IMR-90 (cell line): Measurements from ENCODE around the gene DOC2B. TPM values are rescaled to one million over a fixed set of nuclear protein-coding genes. Genes with fewer than 3 reads are reported as not detected.

Source experiments
- ATAC-seq: fragments of 200-7000 bp; cut with Tn5 transposase; 2 replicates; pipeline ENCODE4 v1.9.1; 2020; ENCODE audit warnings: low read depth, mild to moderate bottlenecking, moderate library complexity
- BruUV-seq: library from RNA; stranded (reverse); fragments of 400-500 nt; replicated peaks from 2 replicates; lab custom pipeline; 2021; lab: Mats Ljungman, UMichigan
- CTCF ChIA-PET: fragments of 300-600 bp; formaldehyde crosslinking; extraction: SDS; loops from one replicate; lab custom pipeline; 2021; ENCODE audit warnings: antibody characterized with exemption; lab: Yijun Ruan, JAX
- POLR2A ChIA-PET: fragments of 300-600 bp; sonication (Branson Sonifier 250); formaldehyde crosslinking; loops from one replicate; lab custom pipeline; 2022; ENCODE audit warnings: antibody characterized with exemption; ENCODE audit not compliant: unreplicated experiment; lab: Charles Lee
- DNase-seq: peaks from one replicate; pipeline ENCODE4 v3.0.0; 2013
- H2AFZ ChIP-seq: replicated peaks from 2 replicates; pipeline ENCODE3; 2013; ENCODE audit warnings: low read length, mild to moderate bottlenecking; ENCODE audit not compliant: poor library complexity
- H2AK5ac ChIP-seq: 2 replicates; pipeline ENCODE4 v1.6.1; 2013; ENCODE audit warnings: low read depth, low read length, inconsistent platforms
- H2AK9ac ChIP-seq: replicated peaks from 2 replicates; pipeline ENCODE3; 2013; ENCODE audit warnings: mild to moderate bottlenecking, low read depth, low read length, moderate library complexity; ENCODE audit not compliant: poor library complexity
- H2BK120ac ChIP-seq: 2 replicates; pipeline ENCODE4 v1.6.1; 2013; ENCODE audit warnings: low read depth, low read length, inconsistent platforms
- H2BK15ac ChIP-seq: 3 replicates; pipeline ENCODE4 v1.6.1; 2013; ENCODE audit warnings: low read depth, low read length, inconsistent platforms
- H2BK20ac ChIP-seq: 2 replicates; pipeline ENCODE4 v1.6.1; 2013; ENCODE audit warnings: low read depth, mild to moderate bottlenecking, inconsistent platforms, low read length, moderate library complexity
- H2BK5ac ChIP-seq: 2 replicates; pipeline ENCODE4 v1.6.1; 2013; ENCODE audit warnings: mild to moderate bottlenecking, low read depth, low read length, inconsistent platforms; ENCODE audit not compliant: poor library complexity, severe bottlenecking
- H3K14ac ChIP-seq: replicated peaks from 2 replicates; pipeline ENCODE4 v1.6.1; 2013; ENCODE audit warnings: low read depth, low read length, inconsistent platforms
- H3K18ac ChIP-seq: 2 replicates; pipeline ENCODE4 v1.6.1; 2013; ENCODE audit warnings: low read depth, low read length, control low read depth
- H3K23ac ChIP-seq: 2 replicates; pipeline ENCODE4 v1.6.1; 2013; ENCODE audit warnings: low read depth, low read length, inconsistent platforms
- H3K27ac ChIP-seq: 2 replicates; pipeline ENCODE4 v1.5.1; 2013; ENCODE audit warnings: mild to moderate bottlenecking, control low read depth, low read length; ENCODE audit not compliant: insufficient read depth
- H3K27me3 ChIP-seq: 2 replicates; pipeline ENCODE4 v1.6.1; 2013; ENCODE audit warnings: low read length; ENCODE audit not compliant: control insufficient read depth, insufficient read depth
- H3K36me3 ChIP-seq: 2 replicates; pipeline ENCODE4 v1.6.1; 2013; ENCODE audit warnings: low read length, mixed read lengths; ENCODE audit not compliant: control insufficient read depth, insufficient read depth
- H3K4ac ChIP-seq: 2 replicates; pipeline ENCODE4 v1.6.1; 2013; ENCODE audit warnings: low read depth, low read length, inconsistent platforms
- H3K4me1 ChIP-seq: 2 replicates; pipeline ENCODE4 v1.6.1; 2013; ENCODE audit warnings: low read length, mixed read lengths; ENCODE audit not compliant: control insufficient read depth, insufficient read depth
- H3K4me2 ChIP-seq: 2 replicates; pipeline ENCODE4 v1.6.1; 2013; ENCODE audit warnings: low read depth, mild to moderate bottlenecking, control low read depth, low read length, moderate library complexity
- H3K4me3 ChIP-seq: 2 replicates; pipeline ENCODE4 v1.5.1; 2013; ENCODE audit warnings: low read depth, mild to moderate bottlenecking, control low read depth, low read length, moderate library complexity; ENCODE audit not compliant: insufficient read depth
- H3K56ac ChIP-seq: 2 replicates; pipeline ENCODE4 v1.6.1; 2013; ENCODE audit warnings: low read length, inconsistent platforms; ENCODE audit not compliant: insufficient read depth; ENCODE audit errors: extremely low read depth
- H3K79me1 ChIP-seq, 2 experiments: 2 replicates each; pipeline ENCODE4 v1.6.1; 2013; ENCODE audit warnings: low read length in 2 of 2, inconsistent platforms in 1 of 2, low read depth in 1 of 2
- H3K9ac ChIP-seq: 2 replicates; pipeline ENCODE4 v1.6.1; 2013; ENCODE audit warnings: low read depth, low read length, control low read depth
- H3K9me1 ChIP-seq: 2 replicates; pipeline ENCODE4 v1.6.1; 2013; ENCODE audit warnings: low read length, inconsistent platforms; ENCODE audit not compliant: insufficient read depth
- H3K9me3 ChIP-seq: 2 replicates; pipeline ENCODE4 v1.6.1; 2013; ENCODE audit warnings: low read length; ENCODE audit not compliant: control insufficient read depth, insufficient read depth
- H4K20me1 ChIP-seq: 2 replicates; pipeline ENCODE4 v1.6.1; 2013; ENCODE audit warnings: low read length, inconsistent platforms; ENCODE audit not compliant: insufficient read depth
- H4K5ac ChIP-seq: 2 replicates; pipeline ENCODE4 v1.6.1; 2013; ENCODE audit warnings: mild to moderate bottlenecking, low read depth, low read length, control low read depth
- H4K8ac ChIP-seq, 2 experiments: 2 replicates each; pipeline ENCODE4 v1.6.1; 2013; ENCODE audit warnings: low read depth in 2 of 2, low read length in 2 of 2, control low read depth in 1 of 2, inconsistent platforms in 1 of 2
- H4K91ac ChIP-seq: 2 replicates; pipeline ENCODE4 v1.6.1; 2013; ENCODE audit warnings: low read depth, low read length, inconsistent platforms; ENCODE audit not compliant: insufficient read depth
- CEBPB ChIP-seq: IDR thresholded peaks from 2 replicates; pipeline ENCODE4 v1.6.1; 2012; ENCODE audit warnings: low read depth, low read length, improper control_type of control experiment
- RCOR1 ChIP-seq: IDR thresholded peaks from 2 replicates; pipeline ENCODE4 v1.6.1; 2012; ENCODE audit warnings: mild to moderate bottlenecking, low read length, improper control_type of control experiment; ENCODE audit not compliant: insufficient replicate concordance
- WGBS, 2 experiments: methylation state at CpG; one replicate each; pipeline versions ENCODE4 v1.1.5 to v1.1.7; 2013; ENCODE audit warnings: missing lambda C conversion rate in 2 of 2; ENCODE audit not compliant: insufficient read length in 1 of 2; ENCODE audit errors: extremely low coverage in 2 of 2; 5-methylcytosine and 5-hydroxymethylcytosine counted together
- dilution Hi-C: fragments of 300-500 bp; cut with HindIII; formaldehyde crosslinking; loops from one replicate; pipeline ENCODE4 v1.14.3; 2018; ENCODE audit warnings: low sequenced_read_pairs; ENCODE audit not compliant: unreplicated experiment
- in situ Hi-C: fragments of 300-500 bp; cut with MboI; formaldehyde crosslinking; loops from 3 replicates; pipeline ENCODE4 v1.14.3; 2019; ENCODE audit warnings: low sequenced_read_pairs, inconsistent platforms, mixed read lengths
- intact Hi-C: fragments of 100-400 bp; cut with micrococcal nuclease; formaldehyde crosslinking; loops from 2 replicates; pipeline ENCODE4 v1.10.0; 2022
- polyA plus RNA-seq, 3 experiments: library from polyadenylated mRNA; depleted of rRNA; stranded (reverse); fragments of >200 nt; gene quantifications; 2 replicates each; pipeline ENCODE4 v1.2.3, GENCODE V29; 2012; ENCODE audit warnings: low replicate concordance in 1 of 3
- total RNA-seq: library from RNA; depleted of rRNA; stranded (reverse); fragments of >200 nt; gene quantifications from 2 replicates; pipeline ENCODE4 v1.2.3, GENCODE V29; 2012
- TF ChIP-seq, protein P1 (sequence below): conservative IDR thresholded peaks from 2 replicates; pipeline ENCODE4 v1.5.1; 2012; ENCODE audit warnings: mild to moderate bottlenecking, low read depth, low read length, improper control_type of control experiment

The DOC2B gene
- total and polyA plus RNA-seq, 2 of the 4 experiments (the other 2 are of a cell fraction), result not detected

DNA sequence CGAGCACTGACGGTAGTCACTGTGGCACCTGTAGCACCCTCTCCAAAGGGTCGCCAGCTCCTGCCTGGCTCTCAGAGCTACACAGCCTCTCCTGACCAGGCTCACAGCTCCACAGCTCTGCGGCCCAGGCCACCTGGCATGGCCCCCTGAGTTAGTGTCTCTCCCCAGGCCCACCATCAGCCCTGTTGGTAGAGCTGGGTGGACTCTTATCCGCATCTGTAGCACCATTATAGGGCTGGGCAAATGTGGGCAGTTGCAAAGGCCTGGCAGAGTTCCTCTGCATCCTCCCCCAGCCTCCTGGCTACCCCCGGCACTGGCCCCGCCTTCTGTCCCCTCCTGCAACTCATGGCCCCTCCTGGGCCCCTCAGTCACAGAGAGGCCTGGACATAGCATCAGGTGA lies 25.9 kb downstream of the DOC2B start:
- intact Hi-C loops, result no loop called here
- POLR2A ChIA-PET, result no interaction called here
- Histone ChIP-seq H3K9ac (no peak overlapping the region), H2AK5ac (no peak overlapping the region), H3K9me3 (no peaks in the 10 kb centered on the region), H4K20me1 (no peaks in the 10 kb centered on the region), H2BK120ac (no peak overlapping the region), H2AFZ (no peak overlapping the region), H2AK9ac (no peak overlapping the region), H3K9me1 (no peaks in the 10 kb centered on the region), H3K27me3 (peaks cover 6% of the 10 kb centered on the region; the same call in 1 of the 2 replicates), H2BK5ac (no peak overlapping the region), H4K8ac (no peak overlapping the region), H4K91ac (no peak overlapping the region), H2BK20ac (no peak overlapping the region), H3K4me3 (no peak overlapping the region), H4K5ac (no peak overlapping the region), H3K36me3 (no peaks in the 10 kb centered on the region; the same call in 1 of the 2 replicates), H3K4me1 (peaks cover 2% of the 10 kb centered on the region; the same call in 1 of the 2 replicates), H3K4me2 (no peak overlapping the region), H3K56ac (no peak overlapping the region), H2BK15ac (no peak overlapping the region), H3K4ac (no peak overlapping the region), H3K23ac (no peak overlapping the region), H3K27ac (no peak overlapping the region), H3K79me1 (no peaks in the 10 kb centered on the region), H3K14ac (no peak overlapping the region), H3K18ac (no peak overlapping the region)
- dilution Hi-C loops, result no loop called here
- 73% methylated on average over 3 of the region's 7 CpGs; no CpG with 5 or more reads in 1 of the 2 experiments for WGBS, 2 experiments
- no peak for ATAC-seq
- in situ Hi-C loops, result no loop called here
- TF ChIP-seq CEBPB (no peak), RCOR1 (no peak)
- TF ChIP-seq, protein P1, sequence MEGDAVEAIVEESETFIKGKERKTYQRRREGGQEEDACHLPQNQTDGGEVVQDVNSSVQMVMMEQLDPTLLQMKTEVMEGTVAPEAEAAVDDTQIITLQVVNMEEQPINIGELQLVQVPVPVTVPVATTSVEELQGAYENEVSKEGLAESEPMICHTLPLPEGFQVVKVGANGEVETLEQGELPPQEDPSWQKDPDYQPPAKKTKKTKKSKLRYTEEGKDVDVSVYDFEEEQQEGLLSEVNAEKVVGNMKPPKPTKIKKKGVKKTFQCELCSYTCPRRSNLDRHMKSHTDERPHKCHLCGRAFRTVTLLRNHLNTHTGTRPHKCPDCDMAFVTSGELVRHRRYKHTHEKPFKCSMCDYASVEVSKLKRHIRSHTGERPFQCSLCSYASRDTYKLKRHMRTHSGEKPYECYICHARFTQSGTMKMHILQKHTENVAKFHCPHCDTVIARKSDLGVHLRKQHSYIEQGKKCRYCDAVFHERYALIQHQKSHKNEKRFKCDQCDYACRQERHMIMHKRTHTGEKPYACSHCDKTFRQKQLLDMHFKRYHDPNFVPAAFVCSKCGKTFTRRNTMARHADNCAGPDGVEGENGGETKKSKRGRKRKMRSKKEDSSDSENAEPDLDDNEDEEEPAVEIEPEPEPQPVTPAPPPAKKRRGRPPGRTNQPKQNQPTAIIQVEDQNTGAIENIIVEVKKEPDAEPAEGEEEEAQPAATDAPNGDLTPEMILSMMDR, result no peak
- DNase-seq, result no peak
- BruUV-seq, result no TSS peak
- CTCF ChIA-PET, result no interaction called here
